ENCODE measurements around the gene UBE4B.
"Not testable (repeated sequence)": the region's sequence is repeated elsewhere in the genome, so short reads cannot be mapped to it uniquely, and the experiment has no call there.

Gene UBE4B

DNA sequence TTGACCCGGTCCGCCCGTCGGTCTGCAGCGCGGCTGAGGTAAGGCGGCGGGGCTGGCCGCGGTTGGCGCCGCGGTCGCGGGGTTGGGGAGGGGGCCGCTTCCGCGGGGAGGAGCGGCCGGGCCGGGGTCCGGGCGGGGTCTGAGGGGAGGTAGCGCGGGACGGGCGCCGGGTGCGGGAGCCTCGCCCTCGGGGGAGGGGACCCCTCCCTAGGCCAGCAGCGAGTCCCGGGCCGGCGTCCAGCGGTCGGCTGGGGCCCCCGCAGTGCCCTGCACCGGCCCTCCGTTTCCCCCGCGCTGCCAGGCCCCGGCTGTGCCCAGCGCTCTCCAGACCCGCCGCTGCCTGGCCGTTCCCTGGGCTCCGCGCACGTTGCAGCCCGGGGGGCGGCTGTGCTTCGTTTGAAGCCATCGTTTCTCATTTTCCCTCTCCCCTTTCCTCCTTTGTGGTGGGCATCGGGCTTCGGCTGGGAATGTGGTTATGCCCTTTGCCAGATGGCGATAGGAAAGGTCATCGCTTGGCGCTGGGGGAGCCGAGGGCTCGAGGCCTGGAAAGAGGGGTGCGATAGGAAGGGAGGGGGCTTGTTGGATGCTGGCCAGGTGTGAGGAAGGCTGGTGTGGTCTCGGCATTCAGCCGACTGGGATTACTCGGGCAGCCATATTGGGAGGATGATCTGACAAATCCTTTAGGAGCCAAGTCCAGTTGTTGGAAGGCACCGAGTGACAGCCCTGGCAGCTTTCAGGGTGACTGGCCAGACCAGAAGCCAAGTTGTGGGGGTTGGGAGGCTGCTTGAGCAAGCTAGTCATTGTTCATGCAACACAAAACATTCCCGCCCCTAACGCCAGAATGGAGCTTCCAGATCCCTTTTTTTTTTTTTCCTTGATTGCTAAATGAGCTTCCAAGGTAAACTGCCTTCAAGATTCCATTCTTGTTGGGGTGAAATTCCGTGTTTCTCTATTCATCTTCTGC, 178.4 kb downstream of the UBE4B start:
- peak; percentile 18 for DNase-seq (ENCODE audit: low spot score)

DNA sequence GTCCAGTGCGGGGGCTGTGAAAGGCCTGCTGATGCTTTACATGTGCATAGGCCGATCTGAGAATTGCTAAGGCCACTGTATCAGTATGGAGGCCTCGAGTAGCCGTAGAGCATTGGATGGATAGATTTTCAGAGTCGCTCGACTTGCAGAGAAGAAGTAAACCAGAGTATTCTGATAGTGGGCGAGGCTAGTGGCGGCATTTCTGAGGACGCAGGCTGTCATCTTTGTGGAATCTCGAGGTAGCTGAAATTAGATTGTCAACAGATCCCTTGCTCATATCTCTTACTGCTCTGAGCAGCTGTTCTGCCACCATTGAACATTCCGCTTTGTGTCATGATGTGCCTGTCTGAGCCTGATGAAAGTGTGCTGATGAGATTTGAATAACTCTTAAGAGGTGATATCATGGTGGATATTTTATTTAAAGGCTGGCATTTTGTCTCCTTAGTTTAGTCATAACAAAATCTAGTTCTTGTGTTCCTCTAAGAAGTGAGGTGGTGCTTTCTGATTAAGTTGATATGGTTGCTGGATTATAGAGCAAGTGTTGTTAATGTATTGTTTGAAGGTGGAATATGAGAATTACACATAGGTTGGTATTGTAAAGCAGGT, 179.2 kb downstream of the UBE4B start:
- DNase-seq (ENCODE audit: low spot score), result no peak

DNA sequence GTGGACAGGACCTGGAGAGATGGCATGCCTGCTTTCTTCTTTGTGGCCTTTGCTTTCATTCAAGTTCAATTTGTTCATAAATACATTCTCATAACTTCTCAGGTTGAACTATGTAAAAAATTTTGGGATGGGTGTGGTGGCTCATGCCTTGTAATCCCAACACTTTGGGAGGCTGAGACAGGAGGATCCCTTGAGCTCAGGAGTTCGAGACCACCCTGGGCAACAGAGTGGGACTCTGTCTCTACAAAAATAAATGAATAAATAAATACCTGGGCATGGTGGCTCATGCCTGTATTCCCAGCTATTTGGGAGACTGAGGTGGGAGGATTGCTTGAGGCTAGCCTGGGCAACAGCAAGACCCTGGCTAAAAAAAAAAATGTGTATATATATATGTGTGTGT, 179.7 kb downstream of the UBE4B start:
- DNase-seq (ENCODE audit: low spot score), result no peak

DNA sequence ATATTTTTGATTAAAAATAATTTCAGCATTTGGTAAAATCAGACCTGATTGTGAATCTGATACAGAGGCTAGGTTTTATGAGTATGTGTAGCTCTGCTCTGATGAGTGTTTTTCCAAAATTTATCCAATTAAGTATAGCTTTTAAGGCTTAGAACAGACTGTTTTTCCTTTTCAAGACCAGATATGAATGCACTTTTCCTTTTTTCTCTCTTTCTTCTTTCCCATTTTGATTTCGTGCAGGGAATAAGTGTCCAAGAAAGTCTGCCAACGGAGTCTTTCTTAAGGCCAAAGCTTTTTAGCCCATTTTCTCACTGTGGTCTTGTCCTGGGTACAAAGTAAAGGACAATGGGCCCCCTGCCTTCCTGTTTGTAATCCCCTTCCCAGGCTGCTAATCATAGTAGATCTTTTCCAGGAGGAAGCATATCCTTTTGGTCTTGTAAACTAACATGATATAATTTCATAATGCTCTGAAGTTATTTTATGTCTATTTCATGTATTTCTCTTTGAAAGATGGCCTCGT, 180.5 kb downstream of the UBE4B start:
- no peak for DNase-seq (ENCODE audit: low spot score)

DNA sequence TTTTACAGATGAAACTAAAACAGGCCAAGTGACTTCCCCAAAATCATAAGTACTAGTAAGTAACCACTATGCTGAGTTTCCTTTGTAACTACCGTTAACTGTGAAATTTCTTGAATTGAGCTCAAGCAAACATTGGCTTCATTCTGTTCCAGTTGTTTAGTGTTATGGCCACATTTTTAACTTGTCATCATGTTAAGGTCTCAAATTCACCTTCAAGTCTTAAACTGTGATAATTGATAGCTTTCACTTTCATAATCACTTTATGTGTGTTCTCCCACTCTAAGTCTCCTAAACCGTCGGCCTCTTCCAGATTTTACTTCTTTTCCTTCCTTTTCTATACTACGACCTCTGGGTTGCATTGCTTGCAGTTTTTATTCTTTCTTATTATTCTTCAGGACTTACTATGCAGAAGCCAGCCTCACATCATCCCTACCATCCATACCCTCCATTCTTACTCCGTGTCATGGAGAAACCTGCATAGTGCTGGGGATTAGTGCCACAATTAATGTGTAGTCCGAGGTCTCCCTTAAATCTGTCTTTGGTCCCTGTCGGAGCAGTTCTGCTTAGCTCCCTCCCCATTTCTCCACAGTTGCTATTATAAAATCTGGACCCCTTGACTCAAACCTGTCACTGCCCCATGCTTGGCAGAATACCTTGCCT, 183.5 kb downstream of the UBE4B start:
- DNase-seq (ENCODE audit: low spot score), result no peak

DNA sequence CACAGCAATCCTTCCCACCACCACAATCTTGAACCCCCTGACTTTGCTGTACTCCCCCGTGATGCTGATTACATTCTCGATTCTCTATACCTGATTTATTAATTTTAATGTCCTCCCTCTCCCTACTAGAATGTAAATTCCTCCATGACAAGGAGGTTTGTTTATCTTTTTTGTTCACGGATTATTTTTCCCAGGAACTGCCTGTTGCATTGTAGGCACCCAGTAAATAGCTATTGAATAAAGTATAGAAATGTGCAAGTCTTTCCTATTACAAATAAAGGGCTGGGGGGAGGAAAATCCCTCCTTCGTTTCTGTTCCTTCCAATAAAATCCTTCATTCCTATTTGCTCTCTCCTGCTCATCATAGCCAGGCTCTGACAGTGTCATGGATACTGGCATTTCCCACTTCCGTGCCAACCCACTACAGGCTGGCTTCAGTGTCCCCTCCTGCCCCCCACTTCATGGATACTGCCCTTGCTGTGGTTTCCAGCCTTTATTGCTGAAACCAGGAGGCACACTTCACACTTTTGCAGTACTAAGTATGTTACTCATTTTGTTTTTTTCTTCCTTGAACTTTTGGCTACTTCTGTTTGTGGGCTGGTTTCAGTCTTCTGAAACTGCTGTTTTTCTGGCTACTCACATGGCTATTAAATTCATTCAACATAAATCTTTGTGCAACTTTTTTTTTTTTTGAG, 185.1 kb downstream of the UBE4B start:
- DNase-seq (ENCODE audit: low spot score), result no peak

DNA sequence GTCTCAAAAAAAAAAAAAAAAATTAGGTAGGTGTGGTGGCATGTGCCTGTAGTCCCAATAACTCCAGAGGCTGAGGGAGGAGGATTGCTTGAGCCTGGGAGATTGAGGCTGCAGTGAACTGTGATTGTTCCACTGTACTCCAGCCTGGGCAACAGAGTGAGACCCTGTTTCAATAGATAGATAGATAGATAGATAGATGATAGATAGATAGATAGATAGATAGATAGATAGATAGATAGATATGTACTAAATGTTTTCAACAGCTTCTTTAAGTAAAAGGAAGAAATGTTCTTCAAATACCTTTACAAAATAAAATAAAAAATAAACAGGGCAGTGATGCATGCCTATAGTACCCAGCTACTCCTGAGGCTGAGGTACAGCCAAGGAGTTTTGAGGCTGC, 187.4 kb downstream of the UBE4B start:
- no peak for DNase-seq (ENCODE audit: low spot score)

DNA sequence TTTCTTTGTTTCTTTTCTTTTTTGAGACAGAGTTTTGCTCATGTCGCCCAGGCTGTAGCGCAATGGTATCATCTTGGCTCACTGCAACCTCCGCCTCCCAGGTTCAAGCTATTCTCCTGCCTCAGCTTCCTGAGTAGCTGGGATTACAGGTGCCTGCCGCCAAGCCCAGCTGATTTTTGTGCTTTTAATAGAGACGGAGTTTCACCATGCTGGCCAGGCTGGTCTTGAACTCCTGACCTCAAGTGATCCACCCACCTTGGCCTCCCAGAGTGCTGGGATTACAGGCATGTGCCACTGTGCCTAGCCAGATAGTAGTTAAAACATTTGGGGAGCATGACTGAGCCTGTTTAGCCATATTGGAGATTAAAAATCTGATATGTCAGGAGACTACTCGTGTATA, 187.9 kb downstream of the UBE4B start:
- DNase-seq (ENCODE audit: low spot score), result not testable (repeated sequence)

DNA sequence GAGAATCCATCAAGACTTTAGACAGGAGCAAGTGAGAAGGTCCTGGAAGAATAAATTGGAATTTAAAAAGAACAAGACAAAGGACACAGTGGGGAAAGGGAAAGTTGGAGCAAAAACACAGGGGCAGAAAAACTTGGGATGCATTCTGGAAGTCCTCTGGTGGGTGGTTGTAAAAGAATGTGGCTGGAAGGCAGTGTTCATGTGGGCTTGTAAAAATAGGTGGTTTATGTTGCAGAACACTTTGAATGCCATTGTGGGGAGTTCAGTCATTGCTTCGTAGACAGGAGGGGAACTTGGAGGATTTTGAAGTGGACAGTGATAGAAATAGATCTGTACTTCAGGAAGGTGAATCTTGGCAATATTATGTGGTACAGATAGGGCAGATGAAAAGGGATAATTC, 192.8 kb downstream of the UBE4B start:
- DNase-seq (ENCODE audit: low spot score), result no peak

DNA sequence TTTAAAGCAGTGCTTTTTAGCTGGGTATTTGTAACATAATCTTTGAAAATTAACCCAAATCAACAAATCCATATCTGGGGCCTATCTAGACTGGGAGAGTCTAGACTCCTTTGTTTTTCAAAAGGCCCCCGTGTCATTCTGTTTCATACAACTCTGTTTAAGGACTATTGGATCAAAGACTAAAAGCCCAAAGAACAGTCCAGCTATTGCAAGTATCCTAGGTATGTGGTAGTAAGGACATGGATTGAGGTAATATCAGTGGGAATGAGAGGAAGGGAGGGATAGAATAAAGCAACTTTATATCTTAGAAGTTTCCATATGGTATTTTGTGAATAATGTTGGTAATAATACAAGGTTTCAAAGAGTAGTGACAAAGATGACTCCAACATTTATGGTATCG, 195.8 kb downstream of the UBE4B start:
- DNase-seq (ENCODE audit: low spot score), result no peak

DNA sequence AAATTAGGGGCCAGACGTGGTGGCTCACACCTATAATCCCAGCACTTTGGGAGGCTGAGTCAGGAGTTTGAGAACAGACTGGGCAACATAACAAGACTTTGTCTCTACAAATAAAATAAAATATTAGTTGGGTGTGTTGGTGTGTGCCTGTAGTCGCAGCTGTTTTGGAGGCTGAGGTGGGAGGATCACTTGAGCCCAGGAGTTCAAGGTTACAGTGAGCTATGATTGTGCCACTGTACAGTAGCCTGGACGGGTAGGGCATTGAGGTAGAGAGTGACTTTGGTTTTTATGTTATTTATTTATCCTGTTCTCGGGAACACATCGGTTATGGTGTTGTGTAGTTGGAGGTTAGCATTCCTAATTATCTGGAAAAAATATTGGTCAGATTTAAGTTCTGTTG, 197.1 kb downstream of the UBE4B start:
- no peak for DNase-seq (ENCODE audit: low spot score)
